Omental fat pad (tissue), 4 donors: Measurements from ENCODE around the gene DGCR8. TPM values are rescaled to one million over a fixed set of nuclear protein-coding genes. Genes with fewer than 3 reads are reported as not detected.

Experiments
- ATAC-seq: fragments of 150-250 bp; one replicate; pipeline ENCODE4 v1.9.1; 2016; ENCODE audit warnings: mild to moderate bottlenecking, moderate library complexity; ENCODE audit not compliant: low FRiP score
- DNase-seq: peaks from one replicate; pipeline ENCODE4 v3.0.0-alpha.2; 2019; ENCODE audit warnings: low spot score
- total RNA-seq, 4 donors: library from RNA; depleted of rRNA; stranded (reverse); fragments of >200 nt; gene quantifications; one replicate each; pipeline ENCODE4 v1.1.0, GENCODE V29; 2016
- TF ChIP-seq, protein P1 (sequence below), 3 donors: fragments of 450-650 bp; IDR thresholded peaks; one replicate each; pipeline ENCODE4 v1.5.1; 2016 to 2017; ENCODE audit warnings: antibody characterized with exemption in 3 of 3, mild to moderate bottlenecking in 3 of 3, moderate library complexity in 2 of 3

DGCR8 gene
- total RNA-seq, 4 donors from 2014 or later: 16.9 to 33.5 (median 24.1) TPM

DNA sequence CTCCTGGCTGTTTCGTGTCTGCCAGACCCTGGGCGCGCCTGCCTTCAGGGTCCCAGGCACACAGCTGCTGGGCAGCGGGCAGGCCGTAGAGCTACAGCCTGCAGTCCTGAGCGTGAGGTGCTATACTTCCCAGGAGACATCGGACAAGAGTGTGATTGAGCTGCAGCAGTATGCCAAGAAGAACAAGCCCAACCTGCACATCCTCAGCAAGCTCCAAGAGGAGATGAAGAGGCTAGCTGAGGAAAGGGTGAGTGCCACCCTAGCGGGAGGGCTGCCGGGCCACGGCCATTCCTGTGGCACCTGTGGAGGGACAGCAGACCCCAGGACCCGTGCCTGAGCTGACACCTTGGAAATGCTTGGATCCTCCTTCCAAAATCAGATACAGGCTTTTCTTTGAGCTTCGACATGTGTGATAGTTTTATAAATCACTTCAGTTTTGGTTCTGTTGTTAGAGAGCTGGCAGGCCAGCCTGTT lies 28.8 kb downstream of the DGCR8 start:
- no peak for DNase-seq
- TF ChIP-seq, protein P1, sequence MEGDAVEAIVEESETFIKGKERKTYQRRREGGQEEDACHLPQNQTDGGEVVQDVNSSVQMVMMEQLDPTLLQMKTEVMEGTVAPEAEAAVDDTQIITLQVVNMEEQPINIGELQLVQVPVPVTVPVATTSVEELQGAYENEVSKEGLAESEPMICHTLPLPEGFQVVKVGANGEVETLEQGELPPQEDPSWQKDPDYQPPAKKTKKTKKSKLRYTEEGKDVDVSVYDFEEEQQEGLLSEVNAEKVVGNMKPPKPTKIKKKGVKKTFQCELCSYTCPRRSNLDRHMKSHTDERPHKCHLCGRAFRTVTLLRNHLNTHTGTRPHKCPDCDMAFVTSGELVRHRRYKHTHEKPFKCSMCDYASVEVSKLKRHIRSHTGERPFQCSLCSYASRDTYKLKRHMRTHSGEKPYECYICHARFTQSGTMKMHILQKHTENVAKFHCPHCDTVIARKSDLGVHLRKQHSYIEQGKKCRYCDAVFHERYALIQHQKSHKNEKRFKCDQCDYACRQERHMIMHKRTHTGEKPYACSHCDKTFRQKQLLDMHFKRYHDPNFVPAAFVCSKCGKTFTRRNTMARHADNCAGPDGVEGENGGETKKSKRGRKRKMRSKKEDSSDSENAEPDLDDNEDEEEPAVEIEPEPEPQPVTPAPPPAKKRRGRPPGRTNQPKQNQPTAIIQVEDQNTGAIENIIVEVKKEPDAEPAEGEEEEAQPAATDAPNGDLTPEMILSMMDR (IDR thresholded peaks at IDR 0.05): no peak
- ATAC-seq: no peak

DNA sequence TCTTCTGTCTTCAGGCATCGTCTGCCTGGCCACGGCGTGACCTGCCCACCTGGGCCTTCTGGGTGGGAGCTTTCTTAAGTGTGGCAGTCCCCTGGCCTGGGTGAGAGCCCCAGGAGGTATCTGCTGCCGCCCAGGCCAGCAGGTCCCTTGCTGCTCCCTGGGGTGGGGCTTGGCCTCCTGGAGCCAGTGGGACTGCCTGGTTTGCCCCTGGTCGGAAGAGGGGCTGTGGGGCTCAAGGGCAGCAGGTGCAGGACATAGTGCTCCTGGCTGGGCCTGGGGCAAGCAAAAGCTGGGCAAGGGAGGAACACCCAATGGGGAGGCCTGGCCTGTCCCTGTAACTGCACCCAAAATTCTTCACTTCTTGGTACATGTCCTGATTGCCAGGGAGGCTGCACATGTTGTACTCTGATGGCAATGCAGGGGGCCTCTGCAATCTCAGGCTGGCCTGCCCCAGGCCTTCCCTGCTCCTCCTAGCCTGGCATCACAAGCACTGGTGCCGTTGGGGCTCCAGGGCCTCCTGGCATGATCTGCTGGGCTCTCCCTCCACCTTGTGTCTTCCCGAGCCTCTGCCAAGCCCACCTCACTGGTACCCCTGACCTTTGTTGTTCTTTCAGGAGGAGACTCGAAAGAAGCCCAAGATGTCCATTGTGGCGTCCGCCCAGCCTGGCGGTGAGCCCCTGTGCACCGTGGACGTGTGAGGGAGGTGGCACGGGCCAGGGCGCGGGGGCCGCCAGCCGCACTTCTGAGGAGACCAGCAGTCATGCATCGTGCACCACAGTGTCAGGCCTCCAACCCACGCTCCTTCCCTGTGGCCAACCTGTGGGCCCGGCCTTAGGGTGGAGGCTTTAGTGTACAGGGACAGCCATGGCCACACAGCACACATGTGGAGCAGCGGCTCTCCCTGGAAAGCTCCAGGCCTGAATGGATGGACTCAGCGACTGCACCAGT lies 29.6 kb downstream of the DGCR8 start:
- ATAC-seq (no peak), DNase-seq (no peak)
- TF ChIP-seq, protein P1 (IDR thresholded peaks at IDR 0.05): no peak

DNA sequence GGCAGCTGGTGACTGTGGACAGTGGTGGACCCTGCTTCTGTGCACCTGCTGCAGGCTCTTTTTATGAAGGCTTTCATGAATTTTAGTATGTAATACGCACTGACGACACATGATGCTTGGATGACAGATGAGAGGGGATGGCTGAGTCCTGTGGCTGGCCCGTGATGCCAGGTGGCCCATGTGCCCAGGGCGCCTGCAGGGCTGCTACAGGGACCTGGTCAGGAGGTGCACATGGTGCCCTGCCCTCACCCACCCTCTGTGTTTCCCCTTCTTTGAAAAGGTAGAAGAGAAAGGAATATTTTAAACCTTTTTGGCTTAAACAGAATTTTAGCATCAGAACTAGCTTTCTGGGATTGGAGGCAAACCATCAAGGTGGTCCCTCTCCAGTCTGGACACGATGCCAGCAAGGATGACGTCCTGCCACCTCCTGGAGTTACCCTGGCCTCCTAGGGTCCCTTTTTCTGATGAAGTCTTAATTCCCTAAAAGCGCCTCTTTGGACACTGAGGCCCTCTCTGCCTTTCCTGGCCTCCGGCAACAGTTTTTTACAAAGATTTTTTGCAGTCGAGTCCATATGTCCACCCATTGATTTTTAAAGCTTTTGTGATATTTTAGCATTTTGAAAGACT lies 30.4 kb downstream of the DGCR8 start:
- TF ChIP-seq, protein P1 (IDR thresholded peaks at IDR 0.05): no peak
- no peak for DNase-seq
- no peak for ATAC-seq

- ATAC-seq (no peak), DNase-seq (no peak)
- TF ChIP-seq, protein P1 (IDR thresholded peaks at IDR 0.05): no peak
Measured at GRCh38 chr22:20111045-20111688, 31.1 kb downstream of the DGCR8 start.

DNA sequence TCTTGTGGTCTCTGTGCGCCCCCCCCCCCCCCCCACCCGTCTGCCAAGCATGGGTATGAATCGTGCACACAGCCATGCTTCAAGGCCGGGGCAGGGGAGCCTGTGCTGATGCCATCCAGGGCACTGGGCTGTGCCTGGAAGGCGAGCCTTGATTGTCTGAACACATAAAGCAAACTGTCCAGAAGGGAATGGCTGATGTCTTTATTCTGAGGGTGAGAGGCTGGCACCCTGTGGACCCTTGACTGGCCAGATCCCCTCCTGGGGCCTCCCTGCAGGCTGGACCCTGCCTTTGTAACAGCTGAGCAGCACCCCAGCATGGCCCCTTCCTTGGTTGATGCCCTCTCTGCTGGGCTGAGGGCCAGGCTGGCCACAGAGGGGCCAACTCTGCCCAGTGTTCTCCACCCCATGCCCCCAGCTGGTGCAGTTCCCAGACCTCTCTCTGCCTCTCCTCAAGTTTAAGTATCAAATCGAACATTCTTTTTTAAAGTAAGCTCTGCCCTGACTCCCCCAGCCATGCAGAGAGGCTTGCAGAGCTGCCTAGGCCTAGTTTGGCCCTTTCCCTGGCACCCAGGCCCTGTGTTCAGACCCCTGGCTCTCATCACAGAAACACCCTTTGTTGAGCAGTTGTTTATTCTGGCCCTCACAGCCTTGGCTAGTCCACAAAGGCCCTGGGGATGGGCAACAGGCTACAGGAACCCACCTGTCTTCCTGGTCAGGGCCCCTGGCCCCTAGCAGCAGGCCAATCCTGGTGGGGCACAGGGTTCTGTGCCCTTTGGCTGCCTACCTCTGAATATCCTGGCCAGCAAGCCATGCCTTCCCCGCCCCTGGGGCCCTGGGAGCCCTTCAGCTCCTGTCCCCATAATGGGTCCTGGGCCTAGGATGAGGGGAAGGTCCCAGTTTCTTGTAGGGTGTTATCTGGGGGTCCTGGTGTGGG lies 31.9 kb downstream of the DGCR8 start:
- TF ChIP-seq, protein P1 (IDR thresholded peaks at IDR 0.05): no peak
- ATAC-seq (no peak), DNase-seq (no peak)
